SK-N-SH treated with all-trans-retinoic acid at 6 μM for 48 hours (cell line): Measurements from ENCODE around the gene DEFB118.

Experiments
- CREB5 ChIP-seq: fragments of 250-450 bp; sonication (Bioruptor Pico); IDR thresholded peaks from 2 replicates; pipeline ENCODE4 v1.5.1; 2020; ENCODE audit warnings: low read depth, mild to moderate bottlenecking, moderate library complexity
- CSRNP3 ChIP-seq: fragments of 250-450 bp; sonication (Bioruptor Pico); IDR thresholded peaks from 2 replicates; pipeline ENCODE4 v1.5.1; 2021; ENCODE audit warnings: mild to moderate bottlenecking, moderate library complexity
- ESRRG ChIP-seq: fragments of 250-450 bp; sonication (Bioruptor Pico); IDR thresholded peaks from 2 replicates; pipeline ENCODE4 v1.6.1; 2021; ENCODE audit warnings: mild to moderate bottlenecking
- RARB ChIP-seq: fragments of 250-450 bp; sonication (Bioruptor Pico); IDR thresholded peaks from 2 replicates; pipeline ENCODE4 v1.8.0; 2021; ENCODE audit warnings: mild to moderate bottlenecking, moderate library complexity
- TSHZ2 ChIP-seq: fragments of 250-450 bp; sonication (Bioruptor Pico); IDR thresholded peaks from 2 replicates; pipeline ENCODE4 v1.5.0; 2020; ENCODE audit warnings: mild to moderate bottlenecking, moderate library complexity

- TF ChIP-seq RARB (CRISPR knock-in tag), result no peak
- TF ChIP-seq TSHZ2 (CRISPR knock-in tag), result no peak
- TF ChIP-seq CSRNP3 (CRISPR knock-in tag), result no peak
- TF ChIP-seq CREB5 (CRISPR knock-in tag), result no peak
- no peak for TF ChIP-seq ESRRG (CRISPR knock-in tag)
Measured at GRCh38 chr20:31368301-31368700, at the start of gene DEFB118.
